ENCODE results near the gene DOK7.

Gene DOK7

GRCh38 chr4:3463556-3464348 is 646 bp downstream of the DOK7 start:
- no peak for DNase-seq (ENCODE audit: low read depth, low spot score)

- no peak for DNase-seq (ENCODE audit: low read depth, low spot score)
Measured at GRCh38 chr4:3464349-3464905, 1.3 kb downstream of the DOK7 start.

- DNase-seq (ENCODE audit: low read depth, low spot score), result no peak
Measured at GRCh38 chr4:3464911-3465697, 2.0 kb downstream of the DOK7 start.

GRCh38 chr4:3465698-3466671 is 2.9 kb downstream of the DOK7 start:
- no peak for DNase-seq (ENCODE audit: low read depth, low spot score)

- no peak for DNase-seq (ENCODE audit: low read depth, low spot score)
Measured at GRCh38 chr4:3466691-3467600, 3.8 kb downstream of the DOK7 start.

GRCh38 chr4:3467601-3468031 is 4.5 kb downstream of the DOK7 start:
- no peak for DNase-seq (ENCODE audit: low read depth, low spot score)

- DNase-seq (ENCODE audit: low read depth, low spot score), result no peak
Measured at GRCh38 chr4:3468154-3468553, 5.0 kb downstream of the DOK7 start.

- DNase-seq (ENCODE audit: low read depth, low spot score), result no peak
Measured at GRCh38 chr4:3468804-3469203, 5.7 kb downstream of the DOK7 start.

GRCh38 chr4:3469386-3470243 is 6.5 kb downstream of the DOK7 start:
- no peak for DNase-seq (ENCODE audit: low read depth, low spot score)

- DNase-seq (ENCODE audit: low read depth, low spot score), result no peak
Measured at GRCh38 chr4:3470244-3471097, 7.4 kb downstream of the DOK7 start.

GRCh38 chr4:3471098-3471760 is 8.1 kb downstream of the DOK7 start:
- no peak for DNase-seq (ENCODE audit: low read depth, low spot score)

GRCh38 chr4:3471886-3472285 is 8.8 kb downstream of the DOK7 start:
- no peak for DNase-seq (ENCODE audit: low read depth, low spot score)

- DNase-seq (ENCODE audit: low read depth, low spot score), result no peak
Measured at GRCh38 chr4:3472411-3473141, 9.5 kb downstream of the DOK7 start.

GRCh38 chr4:3473181-3473950 is 10.3 kb downstream of the DOK7 start:
- no peak for DNase-seq (ENCODE audit: low read depth, low spot score)

GRCh38 chr4:3473996-3474765 is 11.1 kb downstream of the DOK7 start:
- DNase-seq (ENCODE audit: low read depth, low spot score), result no peak
